DMS53 treated with DMSO at 0.1 percent for 48 hours (cell line): ENCODE measurements around the gene ANGPTL4.
A peak's percentile ranks its signal among the peaks of the same experiment; 100 is the strongest.
"Not testable (repeated sequence)": the region's sequence is repeated elsewhere in the genome, so short reads cannot be mapped to it uniquely, and the experiment has no call there.

Experiments used
- DNase-seq: peaks from one replicate; lab custom pipeline; 2025; ENCODE audit not compliant: unreplicated experiment; lab: John Stamatoyannopoulos, UW

The ANGPTL4 gene

DNA sequence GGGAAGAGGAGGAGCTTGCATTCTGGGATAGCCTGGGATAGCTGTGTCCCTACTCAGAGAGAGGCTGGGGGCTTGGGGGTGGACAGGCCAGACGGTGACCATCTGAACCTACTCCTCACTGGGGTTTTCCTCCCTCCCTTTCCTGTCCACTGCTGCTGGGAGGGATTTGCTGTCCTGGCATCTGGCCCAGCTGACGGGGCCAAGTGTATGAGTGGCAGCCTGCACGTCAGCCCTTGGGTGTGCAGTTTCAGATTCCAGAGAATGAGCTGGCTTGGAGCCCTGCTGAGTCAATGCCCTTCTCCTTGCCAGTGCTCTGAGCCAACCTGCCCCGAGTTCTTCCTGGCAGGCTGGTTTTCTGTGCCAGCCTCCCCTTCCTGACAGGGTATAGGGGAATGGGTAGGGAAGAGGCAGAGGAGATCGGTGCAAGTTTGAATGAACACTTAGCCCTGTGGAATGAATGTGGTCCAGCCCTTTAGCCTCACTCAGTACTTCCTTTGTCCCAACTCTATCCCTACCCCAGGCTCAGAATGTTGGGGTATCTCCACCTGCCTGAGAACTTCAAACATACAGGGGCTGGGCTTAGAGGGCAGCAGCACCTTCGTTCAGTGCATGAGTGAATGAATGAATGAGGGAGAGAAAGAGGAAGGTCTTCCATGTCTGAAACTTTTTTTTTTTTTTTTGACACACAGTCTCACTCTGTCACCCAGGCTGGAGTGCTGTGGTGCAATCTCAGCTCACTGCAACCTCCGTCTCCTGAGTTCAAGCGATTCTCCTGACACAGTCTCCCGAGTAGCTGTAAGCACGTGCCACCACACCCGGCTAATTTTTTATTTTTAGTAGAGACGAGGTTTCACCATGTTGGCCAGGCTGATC, 1.8 kb upstream of the ANGPTL4 start:
- peak; percentile 84 for DNase-seq

- DNase-seq = no peak
Measured at GRCh38 chr19:8366121-8366581, 2.2 kb downstream of the ANGPTL4 start.

- no peak for DNase-seq
Measured at GRCh38 chr19:8366961-8367326, 3.0 kb downstream of the ANGPTL4 start.

- DNase-seq = no peak
Measured at GRCh38 chr19:8367327-8368001, 3.5 kb downstream of the ANGPTL4 start.

DNA sequence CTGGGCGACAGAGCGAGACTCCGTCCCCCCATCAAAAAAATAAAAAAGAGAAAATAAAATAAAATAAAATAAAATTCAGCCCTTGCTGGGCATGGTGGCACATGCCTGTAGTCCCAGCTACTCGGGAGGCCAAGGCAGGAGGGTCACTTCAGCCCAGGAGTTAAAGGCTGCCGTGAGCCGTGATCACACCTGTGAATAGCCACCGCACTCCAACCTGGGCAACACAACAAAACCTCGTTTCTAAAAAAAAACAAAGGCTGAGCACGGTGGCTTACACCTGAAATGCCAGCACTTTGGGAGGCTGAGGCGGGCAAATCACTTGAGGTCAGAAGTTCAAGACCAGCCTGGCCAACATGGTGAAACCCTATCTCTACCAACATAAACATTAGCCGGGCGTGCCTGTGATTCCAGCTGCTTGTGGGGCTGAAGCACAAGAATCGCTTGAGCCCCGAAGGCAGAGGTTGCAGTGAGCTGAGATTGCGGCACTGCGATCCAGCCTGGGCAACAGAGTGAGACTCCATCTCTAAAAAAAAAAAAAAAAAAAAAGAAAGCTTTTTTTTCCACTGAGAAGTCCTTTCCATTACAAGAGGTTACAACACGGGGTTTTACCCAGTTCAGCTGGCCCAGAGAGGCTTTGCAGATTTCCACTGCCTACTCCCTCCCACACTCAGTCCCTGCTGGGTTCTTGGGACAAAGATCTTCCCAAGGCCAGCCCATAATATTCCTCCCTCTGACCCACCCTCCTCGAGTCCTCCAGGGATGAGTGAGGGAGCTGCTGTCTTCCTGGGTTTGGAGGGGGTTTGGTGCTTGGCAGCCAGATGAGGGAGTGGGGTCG, 6.4 kb downstream of the ANGPTL4 start:
- no peak for DNase-seq

GRCh38 chr19:8371011-8371804, 7.3 kb downstream of the ANGPTL4 start:
- no peak for DNase-seq

GRCh38 chr19:8373867-8374813, 10.2 kb downstream of the ANGPTL4 start:
- no peak for DNase-seq

- not testable (repeated sequence) for DNase-seq
Measured at GRCh38 chr19:8375766-8376165, 11.8 kb downstream of the ANGPTL4 start.

GRCh38 chr19:8376373-8376974, 12.5 kb downstream of the ANGPTL4 start:
- DNase-seq = not testable (repeated sequence)

DNA sequence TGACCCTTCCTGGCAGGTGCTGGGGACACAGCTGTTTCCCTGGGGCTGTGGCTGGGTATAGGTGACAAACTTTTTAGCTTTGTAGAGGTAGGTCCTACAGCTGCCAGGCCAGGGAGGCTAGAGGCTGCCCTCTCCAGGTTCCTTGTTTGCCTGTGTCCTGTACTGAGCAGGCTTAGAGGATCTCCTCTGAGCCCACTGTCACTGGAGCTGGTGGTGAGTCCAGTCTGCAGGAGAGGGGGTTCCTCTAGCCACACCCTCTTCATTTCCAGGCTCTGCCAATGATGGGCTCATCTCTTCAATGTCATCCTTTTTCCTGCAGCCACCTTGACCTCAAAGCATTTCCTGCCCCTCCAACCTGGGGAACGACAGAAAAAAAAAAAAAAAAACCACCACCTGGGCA, 13.6 kb downstream of the ANGPTL4 start:
- DNase-seq = no peak

- not testable (repeated sequence) for DNase-seq
Measured at GRCh38 chr19:8379156-8379891, 15.4 kb downstream of the ANGPTL4 start.

GRCh38 chr19:8384569-8384968, 20.6 kb downstream of the ANGPTL4 start:
- not testable (repeated sequence) for DNase-seq

DNA sequence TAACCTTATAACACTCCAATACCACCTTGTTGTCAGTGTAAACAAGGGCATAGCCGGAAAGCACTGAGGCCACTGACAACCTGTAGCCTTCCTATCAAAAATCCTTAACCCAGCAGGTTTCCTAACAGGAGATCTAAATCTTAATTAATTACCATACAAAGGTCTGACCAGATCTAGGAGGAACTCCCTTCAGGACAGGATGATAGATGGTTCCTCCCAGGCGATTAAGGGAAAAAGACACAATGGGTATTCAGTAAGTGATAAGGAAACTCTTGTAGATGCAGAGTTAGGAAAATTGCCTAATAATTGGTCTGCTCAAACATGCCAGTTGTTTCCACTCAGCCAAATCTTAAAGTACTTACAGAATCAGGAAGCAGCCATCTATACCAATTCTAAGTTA, 21.1 kb downstream of the ANGPTL4 start:
- DNase-seq = not testable (repeated sequence)

DNA sequence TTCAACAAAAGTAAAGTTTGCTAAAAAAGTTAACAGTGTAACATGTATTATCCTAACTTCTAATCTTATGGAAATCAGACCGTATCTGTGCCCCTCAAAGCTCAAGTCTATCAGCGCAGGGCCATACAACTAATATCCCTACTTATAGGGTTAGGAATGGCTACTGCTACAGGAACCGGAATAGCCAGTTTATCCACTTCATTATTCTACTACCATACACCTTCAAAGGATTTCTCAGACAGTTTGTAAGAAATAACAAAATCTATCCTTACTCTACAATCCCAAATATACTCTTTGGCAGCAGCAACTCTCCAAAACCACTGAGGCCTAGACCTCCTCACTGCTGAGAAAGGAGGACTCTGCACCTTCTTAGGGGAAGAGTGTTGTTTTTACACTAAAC, 21.6 kb downstream of the ANGPTL4 start:
- DNase-seq = peak; percentile 58

GRCh38 chr19:8386419-8386818, 22.5 kb downstream of the ANGPTL4 start:
- DNase-seq = not testable (repeated sequence)

DNA sequence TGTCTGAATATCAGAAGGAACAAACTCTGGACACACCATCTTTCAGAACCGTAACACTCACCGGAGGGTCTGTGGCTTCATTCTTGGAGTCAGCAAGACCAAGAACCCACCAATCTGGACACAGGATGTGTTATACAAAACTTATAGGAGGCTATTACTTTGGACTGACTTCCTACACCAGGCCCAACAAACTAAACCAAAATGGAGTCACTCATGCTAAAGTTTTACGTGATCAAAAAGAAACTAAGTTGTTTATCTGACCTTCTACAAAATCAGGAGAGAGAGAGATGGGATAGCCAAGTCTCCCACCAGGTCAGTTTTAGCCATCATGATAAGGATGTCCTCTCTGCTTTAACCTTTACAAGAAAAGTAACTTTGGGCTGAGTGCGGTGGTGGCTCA, 23.0 kb downstream of the ANGPTL4 start:
- DNase-seq = no peak

GRCh38 chr19:8387688-8388611, 24.0 kb downstream of the ANGPTL4 start:
- peak; percentile 93 for DNase-seq
